ENCODE results near the gene EIF1.

The EIF1 gene

DNA sequence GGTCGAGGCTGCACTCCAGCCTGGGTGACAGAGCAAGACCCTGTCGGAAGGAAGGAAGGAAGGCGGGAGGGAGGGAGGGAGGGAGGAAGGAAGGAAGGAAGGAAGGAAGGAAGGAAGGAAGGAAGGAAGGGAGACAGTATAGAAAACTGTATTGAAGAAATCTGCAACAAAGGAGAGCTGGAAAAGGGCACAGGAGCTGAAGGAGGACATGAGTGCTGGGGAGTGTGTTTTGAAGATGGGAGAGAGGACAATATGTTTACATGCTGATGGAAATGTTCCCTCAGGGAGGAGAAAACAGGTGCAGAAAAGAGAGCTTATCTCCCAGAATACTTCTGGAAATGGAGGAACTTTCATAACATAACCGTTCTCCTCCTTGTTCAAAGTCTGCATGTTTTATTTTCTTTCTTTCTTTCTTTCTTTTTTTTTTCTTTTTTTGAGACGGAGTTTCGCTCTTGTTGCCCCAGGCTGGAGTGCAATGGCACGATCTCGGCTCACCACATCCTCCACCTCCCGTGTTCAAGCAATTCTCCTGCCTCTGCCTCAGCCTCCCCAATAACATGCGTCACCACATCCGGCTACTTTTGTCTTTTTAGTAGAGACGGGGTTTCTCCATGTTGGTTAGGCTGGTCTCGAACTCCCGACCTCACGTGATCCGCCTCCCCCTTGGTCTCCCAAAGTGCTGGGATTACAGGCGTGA is 48.4 kb downstream of the EIF1 start:
- TF ChIP-seq POLR2A (IDR thresholded peaks at IDR 0.05; ENCODE audit: low read length), result no peak
- no peak for TF ChIP-seq GATA1 (IDR thresholded peaks at IDR 0.05; ENCODE audit: low read depth, low read length)
- no peak for DNase-seq

- no peak for DNase-seq
- no peak for TF ChIP-seq POLR2A (IDR thresholded peaks at IDR 0.05; ENCODE audit: low read length)
- no peak for TF ChIP-seq GATA1 (IDR thresholded peaks at IDR 0.05; ENCODE audit: low read depth, low read length)
Observed at GRCh38 chr17:41737680-41738023, 49.0 kb downstream of the EIF1 start.

DNA sequence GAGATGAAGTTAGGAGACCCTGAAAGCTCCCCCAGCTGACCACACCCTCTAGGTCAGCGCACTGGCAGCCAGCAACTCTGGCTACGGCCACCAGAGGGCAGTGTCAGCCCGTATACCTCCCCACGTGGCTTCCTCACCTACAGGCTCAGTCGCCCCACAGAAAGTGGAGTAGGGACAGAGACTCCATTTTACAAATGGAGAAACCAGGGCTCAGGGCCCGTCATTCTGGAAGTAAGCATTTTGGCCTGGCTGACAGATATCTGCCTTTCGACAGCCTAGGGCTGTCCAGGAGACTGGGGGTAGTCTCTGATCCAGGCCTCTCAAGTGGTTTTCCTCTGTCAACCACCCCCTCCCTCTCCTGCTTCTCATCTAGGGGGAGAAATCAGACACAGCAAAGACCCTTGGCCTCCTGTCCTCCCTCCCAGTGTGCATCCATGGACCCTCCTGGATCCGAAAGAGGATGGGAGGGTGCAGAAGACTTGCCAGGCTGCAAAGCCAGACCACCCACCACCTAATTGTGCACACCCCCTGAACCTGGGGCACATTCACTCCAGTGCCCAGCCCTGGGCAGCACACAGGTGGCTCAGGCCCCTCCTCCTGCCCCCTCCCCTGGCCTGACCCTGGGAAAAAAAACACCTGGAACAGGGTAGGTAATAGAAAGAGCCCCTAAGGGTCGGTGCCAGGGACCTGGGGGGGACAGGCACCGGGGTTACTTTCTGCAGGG is 49.6 kb downstream of the EIF1 start:
- TF ChIP-seq GATA1 (IDR thresholded peaks at IDR 0.05; ENCODE audit: low read depth, low read length) (no peak), POLR2A (IDR thresholded peaks at IDR 0.05; ENCODE audit: low read length) (no peak)
- DNase-seq, result peak; percentile 75 to 87

DNA sequence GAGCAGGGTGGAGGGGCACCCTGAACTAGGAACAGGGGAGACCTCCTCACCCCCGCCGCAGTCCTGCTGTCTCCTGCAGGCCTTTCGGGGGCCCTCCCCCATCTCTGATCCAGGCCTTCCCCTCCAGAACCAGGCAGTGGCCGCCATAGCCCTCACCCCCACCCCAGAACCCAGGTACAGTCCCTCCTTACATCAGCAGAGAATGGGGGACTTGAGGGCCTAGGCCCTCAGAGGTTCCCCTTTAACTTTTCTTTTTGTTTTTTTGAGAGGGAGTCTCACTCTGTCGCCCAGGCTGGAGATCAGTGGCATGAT is 50.1 kb downstream of the EIF1 start:
- TF ChIP-seq POLR2A (IDR thresholded peaks at IDR 0.05; ENCODE audit: low read length), result no peak
- TF ChIP-seq GATA1 (IDR thresholded peaks at IDR 0.05; ENCODE audit: low read depth, low read length), result no peak
- DNase-seq, result no peak

DNA sequence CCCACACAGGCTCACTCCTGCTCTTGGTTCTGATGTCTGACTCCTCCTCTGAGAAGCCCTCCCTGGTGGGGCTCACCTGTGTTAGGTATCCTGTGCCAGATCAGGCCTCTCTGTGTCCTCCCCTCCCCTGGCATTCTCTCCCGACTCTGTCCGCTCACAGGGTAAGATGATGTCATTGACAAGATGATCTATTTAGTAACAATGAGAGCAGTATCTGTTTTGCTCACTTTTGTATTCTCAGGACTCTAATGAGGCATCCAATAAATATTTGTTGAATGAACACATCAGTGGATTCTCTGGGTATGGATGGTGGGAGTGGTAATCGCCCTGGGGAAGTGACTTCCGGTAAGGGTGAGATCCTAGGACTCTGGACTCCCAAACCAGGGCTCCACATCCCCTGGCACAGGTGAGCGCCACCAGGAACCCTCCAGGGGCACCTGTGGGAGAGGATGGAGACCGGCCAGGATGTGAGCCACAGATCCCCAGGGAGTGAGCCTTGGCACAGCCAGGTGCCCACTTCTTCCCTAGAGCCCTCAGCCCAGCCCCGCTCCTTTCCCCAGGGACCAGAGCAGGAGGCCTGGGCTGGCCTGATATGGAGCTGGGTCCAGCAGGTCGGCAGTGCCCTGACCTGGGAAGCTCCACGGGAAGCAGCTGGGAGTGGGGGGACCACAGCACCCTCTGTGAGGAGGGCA is 51.1 kb downstream of the EIF1 start:
- TF ChIP-seq POLR2A (IDR thresholded peaks at IDR 0.05; ENCODE audit: low read length) (no peak), GATA1 (IDR thresholded peaks at IDR 0.05; ENCODE audit: low read depth, low read length) (no peak)
- DNase-seq, result no peak

GRCh38 chr17:41740506-41740905 is 51.8 kb downstream of the EIF1 start:
- TF ChIP-seq GATA1 (IDR thresholded peaks at IDR 0.05; ENCODE audit: low read depth, low read length) (no peak), POLR2A (IDR thresholded peaks at IDR 0.05; ENCODE audit: low read length) (no peak)
- DNase-seq, result no peak

GRCh38 chr17:41741709-41742108 is 53.0 kb downstream of the EIF1 start:
- DNase-seq, result no peak
- TF ChIP-seq GATA1 (IDR thresholded peaks at IDR 0.05; ENCODE audit: low read depth, low read length) (no peak), POLR2A (IDR thresholded peaks at IDR 0.05; ENCODE audit: low read length) (no peak)

Data from erythroblast (primary cell).